Astrocyte of the spinal cord (primary cell): Measurements from ENCODE around the gene LMAN1L.

Source experiments
- DNase-seq: peaks from one replicate; pipeline ENCODE4 v3.0.0; 2011; ENCODE audit warnings: low read depth, low spot score
- H3K4me3 ChIP-seq: 2 replicates; pipeline ENCODE4 v1.5.1; 2011; ENCODE audit warnings: low read depth, mild to moderate bottlenecking, low read length, moderate library complexity
- CTCF ChIP-seq: IDR thresholded peaks from 2 replicates; pipeline ENCODE4 v1.5.1; 2012; ENCODE audit warnings: low read depth, mild to moderate bottlenecking, low read length, inconsistent platforms
- in situ Hi-C: cut with HindIII; loops from 2 replicates; pipeline ENCODE4 v1.10.0; 2017; ENCODE audit warnings: low sequenced_read_pairs

Gene LMAN1L

GRCh38 chr15:74799255-74799855, 13.3 kb upstream of the LMAN1L start:
- H3K4me3 ChIP-seq = no peak overlapping the region
- in situ Hi-C loops = no loop called here
- DNase-seq = no peak
- no peak for TF ChIP-seq CTCF

- peak; percentile 97 for TF ChIP-seq CTCF
- H3K4me3 ChIP-seq = no peak overlapping the region
- in situ Hi-C loops = no loop called here
- peak; percentile 39 for DNase-seq
Observed at GRCh38 chr15:74799856-74800558, 12.6 kb upstream of the LMAN1L start.

- H3K4me3 ChIP-seq = no peak overlapping the region
- TF ChIP-seq CTCF = no peak
- no peak for DNase-seq
- in situ Hi-C loops = no loop called here
Observed at GRCh38 chr15:74800559-74801094, 12.0 kb upstream of the LMAN1L start.

- no peak for DNase-seq
- in situ Hi-C loops = no loop called here
- H3K4me3 ChIP-seq = no peak overlapping the region
- TF ChIP-seq CTCF = no peak
Observed at GRCh38 chr15:74801311-74801997, 11.2 kb upstream of the LMAN1L start.

- DNase-seq = no peak
- TF ChIP-seq CTCF = no peak
- no peak overlapping the region for H3K4me3 ChIP-seq
- in situ Hi-C loops = no loop called here
Observed at GRCh38 chr15:74802290-74802689, 10.3 kb upstream of the LMAN1L start.

GRCh38 chr15:74802862-74803447, 9.7 kb upstream of the LMAN1L start:
- H3K4me3 ChIP-seq = no peak overlapping the region
- in situ Hi-C loops = no loop called here
- no peak for TF ChIP-seq CTCF
- DNase-seq = no peak
